HG03342 (cell line): ENCODE results near the gene DLEC1.
"Not testable (repeated sequence)": the region's sequence is repeated elsewhere in the genome, so short reads cannot be mapped to it uniquely, and the experiment has no call there.

Experiments
- ATAC-seq: cut with Tn5 transposase; IDR thresholded peaks from one replicate; pipeline ENCODE4 v1.9.1; 2021; ENCODE audit warnings: mild to moderate bottlenecking, moderate library complexity; ENCODE audit not compliant: unreplicated experiment

The DLEC1 gene

DNA sequence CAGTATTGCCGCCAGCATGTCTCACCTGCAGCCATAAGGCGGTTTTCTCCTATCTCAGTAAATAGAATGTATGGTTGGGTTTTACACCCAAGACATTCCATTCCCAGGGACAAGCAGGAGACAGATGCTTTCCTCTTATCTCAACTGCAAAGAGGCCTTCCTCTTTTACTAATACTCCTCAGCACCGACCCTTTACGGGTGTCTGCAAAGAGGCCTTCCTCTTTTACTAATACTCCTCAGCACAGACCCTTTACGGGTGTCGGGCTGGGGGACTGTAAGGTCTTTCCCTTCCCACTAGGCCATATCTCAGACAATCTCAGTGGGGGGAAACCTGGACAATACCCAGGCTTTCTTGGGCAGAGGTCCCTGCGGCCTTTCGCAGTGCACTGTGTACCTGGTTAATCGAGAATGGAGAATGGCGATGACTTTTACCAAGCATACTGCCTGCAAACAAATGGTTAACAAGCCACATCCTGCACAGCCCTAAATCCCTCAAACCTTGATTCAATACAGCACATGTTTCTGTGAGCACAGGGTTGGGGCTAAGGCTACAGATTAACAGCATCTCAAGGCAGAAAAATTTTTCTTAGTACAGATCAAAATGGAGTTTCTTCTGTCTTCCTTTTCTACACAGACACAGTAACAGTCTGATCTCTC lies 96.7 kb downstream of the DLEC1 start:
- ATAC-seq: not testable (repeated sequence)

- ATAC-seq: no peak
These were observed 97.4 kb downstream of the DLEC1 start for GRCh38 chr3:38136393-38136776.

- peak; percentile 89 for ATAC-seq
These were observed 98.0 kb downstream of the DLEC1 start, which contains the start of gene ACAA1 for GRCh38 chr3:38136777-38137614. Gene ACAA1, minus strand, starts transcription at chr3:38137127. Its CDS starts 92 bp downstream, at chr3:38137035.

- ATAC-seq: no peak
These were observed 98.8 kb downstream of the DLEC1 start for GRCh38 chr3:38137615-38138348.

- peak; percentile 44 for ATAC-seq
These were observed 99.6 kb downstream of the DLEC1 start, which contains the start of gene MYD88 for GRCh38 chr3:38138349-38139190. Gene MYD88, plus strand, starts transcription at chr3:38138661. Its CDS starts 40 bp downstream, at chr3:38138701.

GRCh38 chr3:38139191-38139590 lies 100.2 kb downstream of the DLEC1 start:
- no peak for ATAC-seq

DNA sequence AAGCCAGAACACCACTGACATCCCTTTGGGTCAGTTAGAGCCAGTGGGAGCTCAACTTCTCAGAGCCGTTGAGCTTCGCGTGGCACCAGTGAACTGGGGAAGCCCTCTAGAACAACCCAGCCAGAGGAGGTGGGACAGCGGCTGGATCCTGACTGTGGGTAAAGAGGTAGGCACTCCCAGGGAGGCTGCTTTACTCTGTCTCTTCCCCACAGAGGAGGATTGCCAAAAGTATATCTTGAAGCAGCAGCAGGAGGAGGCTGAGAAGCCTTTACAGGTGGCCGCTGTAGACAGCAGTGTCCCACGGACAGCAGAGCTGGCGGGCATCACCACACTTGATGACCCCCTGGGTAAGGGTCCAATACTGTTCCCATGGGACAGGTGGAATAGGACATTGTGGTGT lies 100.6 kb downstream of the DLEC1 start:
- no peak for ATAC-seq

- no peak for ATAC-seq
These were observed 101.5 kb downstream of the DLEC1 start for GRCh38 chr3:38140326-38141172.

DNA sequence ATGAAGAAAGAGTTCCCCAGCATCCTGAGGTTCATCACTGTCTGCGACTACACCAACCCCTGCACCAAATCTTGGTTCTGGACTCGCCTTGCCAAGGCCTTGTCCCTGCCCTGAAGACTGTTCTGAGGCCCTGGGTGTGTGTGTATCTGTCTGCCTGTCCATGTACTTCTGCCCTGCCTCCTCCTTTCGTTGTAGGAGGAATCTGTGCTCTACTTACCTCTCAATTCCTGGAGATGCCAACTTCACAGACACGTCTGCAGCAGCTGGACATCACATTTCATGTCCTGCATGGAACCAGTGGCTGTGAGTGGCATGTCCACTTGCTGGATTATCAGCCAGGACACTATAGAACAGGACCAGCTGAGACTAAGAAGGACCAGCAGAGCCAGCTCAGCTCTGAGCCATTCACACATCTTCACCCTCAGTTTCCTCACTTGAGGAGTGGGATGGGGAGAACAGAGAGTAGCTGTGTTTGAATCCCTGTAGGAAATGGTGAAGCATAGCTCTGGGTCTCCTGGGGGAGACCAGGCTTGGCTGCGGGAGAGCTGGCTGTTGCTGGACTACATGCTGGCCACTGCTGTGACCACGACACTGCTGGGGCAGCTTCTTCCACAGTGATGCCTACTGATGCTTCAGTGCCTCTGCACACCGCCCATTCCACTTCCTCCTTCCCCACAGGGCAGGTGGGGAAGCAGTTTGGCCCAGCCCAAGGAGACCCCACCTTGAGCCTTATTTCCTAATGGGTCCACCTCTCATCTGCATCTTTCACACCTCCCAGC lies 102.4 kb downstream of the DLEC1 start:
- ATAC-seq: no peak

DNA sequence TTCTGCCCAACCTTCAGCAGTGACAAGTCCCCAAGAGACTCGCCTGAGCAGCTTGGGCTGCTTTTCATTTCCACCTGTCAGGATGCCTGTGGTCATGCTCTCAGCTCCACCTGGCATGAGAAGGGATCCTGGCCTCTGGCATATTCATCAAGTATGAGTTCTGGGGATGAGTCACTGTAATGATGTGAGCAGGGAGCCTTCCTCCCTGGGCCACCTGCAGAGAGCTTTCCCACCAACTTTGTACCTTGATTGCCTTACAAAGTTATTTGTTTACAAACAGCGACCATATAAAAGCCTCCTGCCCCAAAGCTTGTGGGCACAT lies 102.9 kb downstream of the DLEC1 start:
- ATAC-seq: no peak

GRCh38 chr3:38142959-38143358 lies 104.0 kb downstream of the DLEC1 start:
- no peak for ATAC-seq

DNA sequence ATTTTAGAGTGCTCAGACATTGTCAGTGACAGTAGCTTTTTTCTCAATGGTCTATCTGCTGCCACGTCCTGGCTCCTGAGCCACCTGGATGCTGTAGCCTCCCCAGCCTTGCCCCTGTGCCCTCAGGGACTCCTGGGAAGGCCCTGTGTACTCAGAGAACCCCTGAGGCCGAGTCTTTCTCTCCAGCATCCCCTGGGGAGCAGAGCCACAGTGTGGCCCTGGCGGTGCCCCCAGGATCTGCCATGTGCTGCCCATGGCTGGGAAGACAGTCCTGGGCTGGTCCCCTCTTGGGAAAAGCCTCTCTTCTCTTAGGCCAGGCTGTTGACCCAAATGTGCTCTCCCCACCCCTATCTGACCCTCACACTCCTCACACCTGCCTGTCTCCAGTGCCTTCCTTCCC lies 104.5 kb downstream of the DLEC1 start:
- ATAC-seq: no peak

DNA sequence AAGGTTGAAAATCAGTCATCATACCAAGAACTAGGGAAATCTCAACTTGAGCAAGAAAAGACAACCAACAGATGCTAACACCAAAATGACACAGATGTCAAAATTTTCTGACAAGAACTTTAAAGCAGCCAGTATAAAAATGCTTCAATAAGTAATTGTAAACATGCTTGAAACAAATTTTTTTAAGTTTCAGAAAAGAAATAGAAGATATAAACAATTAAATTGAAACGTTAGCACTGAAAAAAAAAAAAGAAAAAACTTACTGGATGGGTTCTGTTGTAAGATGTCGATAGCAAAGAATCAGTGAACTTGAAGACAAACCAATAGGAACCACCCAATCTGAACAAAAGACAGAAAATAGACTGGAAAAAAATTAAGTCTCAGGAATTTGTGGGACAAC lies 107.5 kb downstream of the DLEC1 start:
- no peak for ATAC-seq

DNA sequence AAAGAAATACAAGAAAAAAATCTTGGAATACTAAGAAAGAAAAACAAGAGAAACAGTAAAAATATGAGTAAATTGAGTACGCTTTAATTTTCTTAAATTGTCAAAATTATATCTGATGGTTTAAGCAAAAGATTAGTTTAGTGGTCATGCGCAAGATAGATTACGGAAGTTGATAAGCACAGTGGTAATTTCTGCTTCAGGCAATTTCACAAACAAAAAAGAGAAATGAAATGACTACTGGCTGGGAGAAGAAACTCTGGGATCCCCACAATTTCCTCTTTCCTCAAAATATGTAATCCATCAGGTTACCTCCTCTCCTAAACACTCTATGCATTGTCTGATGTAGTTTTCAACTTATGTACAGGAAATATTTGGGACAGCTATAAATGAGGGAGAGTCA lies 108.4 kb downstream of the DLEC1 start:
- no peak for ATAC-seq

DNA sequence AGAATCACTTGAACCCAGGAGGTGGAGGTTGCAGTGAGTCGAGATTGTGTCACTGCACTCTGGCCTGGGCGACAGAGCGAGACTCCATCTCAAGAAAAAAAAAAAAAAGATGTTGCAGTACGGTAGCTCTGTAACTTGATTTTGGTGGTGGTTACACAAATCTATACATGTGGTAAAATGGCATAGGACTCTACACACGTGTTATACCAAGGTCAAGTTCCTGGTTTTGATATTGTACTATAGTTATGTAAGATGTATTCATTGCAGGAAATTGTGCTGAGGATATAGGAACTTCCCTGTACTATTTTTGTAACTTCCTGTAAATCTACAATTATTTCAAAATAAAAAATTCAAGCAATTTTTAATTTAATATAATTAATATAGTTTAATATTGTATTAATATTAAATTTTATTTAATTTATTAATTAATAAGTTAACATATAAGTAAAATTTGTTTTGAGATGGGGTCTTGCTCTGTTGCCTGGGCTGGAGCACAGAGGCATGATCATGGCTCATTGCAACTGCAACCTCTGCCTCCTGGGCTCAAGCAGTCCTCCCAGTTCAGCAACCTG lies 109.4 kb downstream of the DLEC1 start:
- ATAC-seq: no peak

DNA sequence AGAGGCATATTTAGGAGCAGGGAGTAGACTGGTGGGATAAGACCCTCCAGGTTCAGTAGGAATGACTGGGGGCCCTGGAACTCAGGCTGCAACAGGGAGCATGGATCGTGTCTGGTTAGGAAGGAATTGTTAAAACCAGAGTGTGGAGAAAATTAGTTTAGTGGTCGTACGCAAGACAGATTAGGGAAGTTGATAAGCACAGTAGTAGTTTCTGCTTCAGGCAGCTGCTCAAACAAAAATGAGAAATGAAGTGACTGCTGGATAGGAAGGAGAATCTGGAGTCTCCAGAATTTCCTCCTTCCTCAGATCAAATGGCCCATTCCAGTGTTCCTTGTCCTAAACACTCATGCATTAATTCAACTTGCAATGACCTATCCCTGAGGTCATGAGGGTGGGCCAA lies 110.7 kb downstream of the DLEC1 start:
- ATAC-seq: no peak

DNA sequence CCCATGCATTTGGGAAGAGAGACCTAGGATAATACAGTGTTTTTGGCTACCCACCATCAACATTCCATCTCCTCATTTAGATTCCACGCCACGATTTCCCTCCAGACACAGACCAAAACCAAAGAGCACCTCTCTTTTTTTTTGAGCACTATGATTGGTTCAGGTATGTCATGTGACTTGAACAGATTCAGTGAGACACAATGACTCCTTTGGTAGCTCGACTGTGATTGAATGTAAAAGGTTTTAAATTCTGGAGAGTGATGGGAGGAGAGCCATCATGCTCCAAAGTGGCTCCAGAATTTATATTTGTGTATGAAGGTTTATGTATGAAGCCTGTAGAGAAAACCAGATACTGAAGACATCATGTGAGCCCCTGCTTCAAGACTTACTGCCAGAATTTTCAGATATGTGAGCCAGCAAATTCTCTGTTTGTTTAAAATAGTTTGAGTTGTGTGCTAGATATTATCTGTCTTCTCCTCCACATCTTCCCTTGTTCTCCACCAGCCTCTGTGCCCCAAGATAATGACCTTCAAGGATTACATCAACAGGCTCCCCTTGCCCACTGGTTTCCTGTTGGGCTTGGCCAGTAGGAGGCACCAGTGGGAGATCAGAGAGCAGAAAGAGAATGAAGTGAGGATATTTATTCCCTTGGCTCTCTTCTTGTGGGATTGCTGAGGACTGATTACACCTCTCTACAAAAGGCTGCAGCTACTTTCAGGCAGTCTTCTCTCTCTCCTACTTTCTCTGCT lies 111.9 kb downstream of the DLEC1 start:
- ATAC-seq: no peak

GRCh38 chr3:38151667-38152265 lies 112.8 kb downstream of the DLEC1 start:
- ATAC-seq: peak; percentile 49
